ENCODE results near the gene SEC23B. TPM values are rescaled to one million over a fixed set of nuclear protein-coding genes. Genes with fewer than 3 reads are reported as not detected.

Gene SEC23B
- 70.1 TPM for total RNA-seq (2013)
- polyA plus RNA-seq: 10 to 100 TPM; 38.9 to 88.1 (median 68.4) TPM
- 39.8 and 58.6 TPM in 2 replicates for polyA minus RNA-seq
- total RNA-seq: 26.1 to 79.8 (median 56.5) reads per million in 11 experiments

DNA sequence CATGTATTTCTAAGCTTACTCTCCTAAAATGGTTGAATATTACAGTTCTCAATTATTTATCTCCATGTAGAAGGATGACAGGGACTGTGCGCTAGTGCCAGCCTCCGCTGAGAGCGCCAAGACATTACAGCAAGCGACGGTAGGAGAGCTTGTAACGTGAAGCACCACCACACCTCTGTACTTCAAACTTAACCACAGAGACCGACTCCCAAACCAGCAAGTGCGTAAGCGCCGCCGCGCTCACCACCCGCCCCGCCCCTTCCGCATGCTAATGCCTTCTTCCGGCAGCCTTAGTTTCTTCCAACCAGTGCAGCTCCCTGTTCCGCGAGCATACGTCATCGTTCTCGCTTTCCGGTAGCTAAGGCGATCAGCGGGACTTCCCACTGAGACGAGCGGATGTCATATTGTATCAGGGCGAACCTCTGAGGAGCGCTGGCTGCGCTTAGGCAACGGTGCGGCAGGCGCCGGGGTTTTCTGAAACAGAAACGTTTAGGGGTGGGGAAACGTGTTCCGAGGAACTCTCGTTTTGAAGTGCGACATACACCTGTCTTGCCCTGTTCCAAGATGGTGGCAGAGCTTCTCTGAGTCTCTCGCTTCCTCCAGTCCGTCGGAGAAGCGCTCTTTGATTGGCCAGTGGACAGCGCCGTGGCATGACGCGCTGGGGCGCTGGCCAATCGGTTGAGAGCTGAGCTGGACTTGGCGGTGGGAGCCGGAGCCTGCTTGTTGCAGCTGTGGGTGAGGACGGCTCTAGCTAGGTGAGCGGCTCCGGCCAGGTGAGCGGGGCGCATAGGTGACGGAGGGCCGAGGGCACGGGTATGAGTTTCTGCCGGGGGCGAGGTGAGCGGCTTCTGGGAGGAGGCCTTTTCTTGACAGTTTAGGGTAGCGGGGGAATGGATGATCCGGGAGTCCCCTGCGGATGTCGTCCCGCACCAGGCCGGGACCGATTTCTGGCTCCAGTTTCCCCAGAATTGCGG lies at the start of gene SEC23B:
SEC23B (plus strand) TSS at position 723 of the 974 bp plus-strand sequence. CDS start 2,896 bp downstream, outside the sequence.
- H3K36me3 Mint-ChIP-seq: peaks cover 7 to 23% of the 10 kb centered on the region in 2 donors
- intact Hi-C loops (cut with micrococcal nuclease): loop anchor here (2.0 to 5.0 kb wide), 3 partner anchors 41 to 740 kb away; partner anchors contain the start of genes SMIM26 (in 2 of the 2), DZANK1 (in 1 of the 2) and POLR3F (in 1 of the 2)

More for the DNA sequence above, at the start of gene SEC23B:
- H3K27ac Mint-ChIP-seq: peak within 1 kb of the TSS; percentile 100
- peak within 1 kb of the TSS; percentile 81 for H2AFZ ChIP-seq (ENCODE audit: insufficient read depth, low read depth, low read length, poor library complexity, severe bottlenecking)
- peaks cover 39% of the 10 kb centered on the region for H3K79me2 ChIP-seq (ENCODE audit: insufficient read depth, low read length)
- H3K4me1 ChIP-seq (ENCODE audit: control insufficient read depth in 1 of 2, insufficient read depth in 2 of 2, low read length in 2 of 2): peaks cover 46 to 54% of the 10 kb centered on the region in 2 donors
- peaks cover 0 to 7% of the 10 kb centered on the region in 2 donors for H3K36me3 ChIP-seq (replicated peaks in 1 of 2; ENCODE audit: control insufficient read depth in 1 of 2, insufficient read depth in 2 of 2, low read length in 2 of 2)
- H3K27me3 Mint-ChIP-seq (ENCODE audit: low read depth in 3 of 3): peaks cover 0 to 6% (median 1%) of the 10 kb centered on the region in 3 donors
- H3K27ac ChIP-seq (ENCODE audit: low read depth in 1 of 2, low read length in 2 of 2): peak within 1 kb of the TSS; percentile 97 to 98
- H3K9me3 ChIP-seq (replicated peaks in 1 of 2; ENCODE audit: control insufficient read depth in 1 of 2, insufficient read depth in 1 of 2, low read length in 2 of 2): no peaks in the 10 kb centered on the region
- TF ChIP-seq, protein P1, sequence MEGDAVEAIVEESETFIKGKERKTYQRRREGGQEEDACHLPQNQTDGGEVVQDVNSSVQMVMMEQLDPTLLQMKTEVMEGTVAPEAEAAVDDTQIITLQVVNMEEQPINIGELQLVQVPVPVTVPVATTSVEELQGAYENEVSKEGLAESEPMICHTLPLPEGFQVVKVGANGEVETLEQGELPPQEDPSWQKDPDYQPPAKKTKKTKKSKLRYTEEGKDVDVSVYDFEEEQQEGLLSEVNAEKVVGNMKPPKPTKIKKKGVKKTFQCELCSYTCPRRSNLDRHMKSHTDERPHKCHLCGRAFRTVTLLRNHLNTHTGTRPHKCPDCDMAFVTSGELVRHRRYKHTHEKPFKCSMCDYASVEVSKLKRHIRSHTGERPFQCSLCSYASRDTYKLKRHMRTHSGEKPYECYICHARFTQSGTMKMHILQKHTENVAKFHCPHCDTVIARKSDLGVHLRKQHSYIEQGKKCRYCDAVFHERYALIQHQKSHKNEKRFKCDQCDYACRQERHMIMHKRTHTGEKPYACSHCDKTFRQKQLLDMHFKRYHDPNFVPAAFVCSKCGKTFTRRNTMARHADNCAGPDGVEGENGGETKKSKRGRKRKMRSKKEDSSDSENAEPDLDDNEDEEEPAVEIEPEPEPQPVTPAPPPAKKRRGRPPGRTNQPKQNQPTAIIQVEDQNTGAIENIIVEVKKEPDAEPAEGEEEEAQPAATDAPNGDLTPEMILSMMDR (IDR thresholded peaks at IDR 0.05): no peak
- H3K4me1 Mint-ChIP-seq: peaks cover 49% of the 10 kb centered on the region
- H3K4me3 ChIP-seq (replicated peaks in 1 of 3; ENCODE audit: low read depth in 2 of 3, low read length in 3 of 3): peak within 1 kb of the TSS; percentile 62 to 92 (median 83)
- H3K4me2 ChIP-seq (replicated peaks; ENCODE audit: extremely low read depth, low read length, poor library complexity, severe bottlenecking): peak within 1 kb of the TSS; percentile 86
- peak within 1 kb of the TSS; percentile 87 for H3K9ac ChIP-seq (ENCODE audit: insufficient read depth, low read length, poor library complexity, severe bottlenecking)
- H3K4me3 Mint-ChIP-seq: peak within 1 kb of the TSS; percentile 93 to 99
- H4K20me1 ChIP-seq (ENCODE audit: insufficient read depth, low read length): no peaks in the 10 kb centered on the region
- H3K27me3 ChIP-seq (ENCODE audit: control insufficient read depth in 2 of 2, insufficient read depth in 2 of 2, low read length in 2 of 2): no peaks in the 10 kb centered on the region
- under 1% methylated on average over 67 of the region's 69 CpGs for WGBS (ENCODE audit: insufficient coverage)
- peaks cover 0 to 2% (median 0%) of the 10 kb centered on the region in 7 donors for H3K9me3 Mint-ChIP-seq
- peak; percentile 95 to 98 (median 97) for DNase-seq

Data from CD14-positive monocyte (primary cell).